H9 (cell line): Measurements from ENCODE around the gene ZNF792. TPM values are rescaled to one million over a fixed set of nuclear protein-coding genes. Genes with fewer than 3 reads are reported as not detected.

Source experiments
- DNase-seq: peaks from one replicate; pipeline ENCODE4 v3.0.0-alpha.2; 2017
- H2AFZ ChIP-seq: one replicate; pipeline ENCODE4 v1.6.1; 2013; ENCODE audit warnings: mild to moderate bottlenecking, low read length, control low read depth, moderate library complexity
- H2AK5ac ChIP-seq: 2 replicates; pipeline ENCODE4 v1.6.1; 2013; ENCODE audit warnings: low read length, control low read depth, mixed read lengths; ENCODE audit not compliant: insufficient read length
- H2BK120ac ChIP-seq: one replicate; pipeline ENCODE4 v1.6.1; 2013; ENCODE audit warnings: low read depth, mild to moderate bottlenecking, low read length, control low read depth, inconsistent platforms; ENCODE audit not compliant: poor library complexity, severe bottlenecking
- H2BK12ac ChIP-seq: 2 replicates; pipeline ENCODE4 v1.6.1; 2013; ENCODE audit warnings: low read length, control low read depth, mixed read lengths, low read depth; ENCODE audit not compliant: insufficient read length
- H2BK15ac ChIP-seq: 2 replicates; pipeline ENCODE4 v1.6.1; 2013; ENCODE audit warnings: low read depth, low read length, control low read depth
- H2BK20ac ChIP-seq: one replicate; pipeline ENCODE4 v1.6.1; 2013; ENCODE audit warnings: low read depth, mild to moderate bottlenecking, low read length, control low read depth, inconsistent platforms; ENCODE audit not compliant: poor library complexity, severe bottlenecking
- H2BK5ac ChIP-seq: 2 replicates; pipeline ENCODE4 v1.6.1; 2013; ENCODE audit warnings: low read length, control low read depth, mixed read lengths; ENCODE audit not compliant: insufficient read length
- H3K14ac ChIP-seq: 2 replicates; pipeline ENCODE4 v1.6.1; 2013; ENCODE audit warnings: low read length, control low read depth; ENCODE audit not compliant: insufficient read depth
- H3K18ac ChIP-seq: 2 replicates; pipeline ENCODE4 v1.6.1; 2013; ENCODE audit warnings: low read depth, mild to moderate bottlenecking, mixed read lengths, low read length, control low read depth; ENCODE audit not compliant: insufficient read length
- H3K23ac ChIP-seq: 2 replicates; pipeline ENCODE4 v1.6.1; 2013; ENCODE audit warnings: low read length, control low read depth, mixed read lengths, low read depth; ENCODE audit not compliant: insufficient read length
- H3K23me2 ChIP-seq: 2 replicates; pipeline ENCODE4 v1.6.1; 2013; ENCODE audit warnings: low read depth, mild to moderate bottlenecking, mixed read lengths, low read length, control low read depth; ENCODE audit not compliant: insufficient read length, poor library complexity, severe bottlenecking
- H3K27ac ChIP-seq: 2 replicates; pipeline ENCODE4 v1.5.1; 2013; ENCODE audit warnings: low read length, control low read depth, mixed read lengths, low read depth; ENCODE audit not compliant: insufficient read length
- H3K27me3 ChIP-seq: 2 replicates; pipeline ENCODE4 v1.6.1; 2013; ENCODE audit warnings: low read length, control low read depth, inconsistent platforms; ENCODE audit not compliant: insufficient read depth
- H3K4ac ChIP-seq: 2 replicates; pipeline ENCODE4 v1.6.1; 2013; ENCODE audit warnings: low read depth, mild to moderate bottlenecking, control low read depth, inconsistent platforms, low read length, moderate library complexity
- H3K4me1 ChIP-seq: 2 replicates; pipeline ENCODE4 v1.6.1; 2013; ENCODE audit warnings: low read length, control low read depth, inconsistent platforms; ENCODE audit not compliant: insufficient read depth
- H3K4me2 ChIP-seq: 2 replicates; pipeline ENCODE4 v1.6.1; 2013; ENCODE audit warnings: low read length, control low read depth, mixed read lengths; ENCODE audit not compliant: insufficient read length, insufficient read depth
- H3K56ac ChIP-seq: 2 replicates; pipeline ENCODE4 v1.6.1; 2013; ENCODE audit warnings: low read depth, mild to moderate bottlenecking, mixed read lengths, low read length, control low read depth; ENCODE audit not compliant: insufficient read length
- H3K79me1 ChIP-seq: 2 replicates; pipeline ENCODE4 v1.6.1; 2013; ENCODE audit warnings: low read depth, mild to moderate bottlenecking, moderate library complexity, low read length, control low read depth, inconsistent platforms; ENCODE audit not compliant: insufficient read depth, poor library complexity, severe bottlenecking
- H3K79me2 ChIP-seq: 2 replicates; pipeline ENCODE4 v1.6.1; 2013; ENCODE audit warnings: low read length, control low read depth, inconsistent platforms; ENCODE audit not compliant: insufficient read depth
- H3K9ac ChIP-seq: 2 replicates; pipeline ENCODE4 v1.6.1; 2013; ENCODE audit warnings: low read length, control low read depth, mixed read lengths; ENCODE audit not compliant: insufficient read length; ENCODE audit errors: extremely low read depth
- H3K9me3 ChIP-seq: one replicate; pipeline ENCODE4 v1.6.1; 2013; ENCODE audit warnings: low read depth, low read length, inconsistent platforms; ENCODE audit not compliant: control insufficient read depth
- H3T11ph ChIP-seq: one replicate; pipeline ENCODE4 v1.6.1; 2013; ENCODE audit warnings: mild to moderate bottlenecking, low read length, control low read depth, inconsistent platforms
- H4K20me1 ChIP-seq: one replicate; pipeline ENCODE4 v1.6.1; 2013; ENCODE audit not compliant: control insufficient read depth, insufficient read length, insufficient read depth
- H4K5ac ChIP-seq: 2 replicates; pipeline ENCODE4 v1.6.1; 2013; ENCODE audit warnings: low read depth, mild to moderate bottlenecking, mixed read lengths, low read length, control low read depth; ENCODE audit not compliant: insufficient read length
- H4K8ac ChIP-seq: replicated peaks from 2 replicates; pipeline ENCODE4 v1.6.1; 2013; ENCODE audit warnings: low read length, control low read depth, mixed read lengths, low read depth; ENCODE audit not compliant: insufficient read length
- H4K91ac ChIP-seq: 2 replicates; pipeline ENCODE4 v1.6.1; 2013; ENCODE audit warnings: low read depth, mild to moderate bottlenecking, moderate library complexity, mixed read lengths, low read length, control low read depth; ENCODE audit not compliant: insufficient read length
- H3K27ac Mint-ChIP-seq, 3 experiments: 2 replicates in 2 of 3; 3 replicates in 1 of 3; pipeline ENCODE4 v1.8.0; 2020 to 2021; ENCODE audit warnings: mixed read lengths in 3 of 3, mild to moderate bottlenecking in 1 of 3, moderate library complexity in 1 of 3
- H3K27me3 Mint-ChIP-seq: 2 replicates; pipeline ENCODE4 v1.8.0; 2021; ENCODE audit warnings: low read depth, mild to moderate bottlenecking, moderate library complexity, mixed read lengths
- H3K36me3 Mint-ChIP-seq, 3 experiments: 2 replicates in 2 of 3; 3 replicates in 1 of 3; pipeline ENCODE4 v1.8.0; 2020 to 2021; ENCODE audit warnings: low read depth in 3 of 3, mixed read lengths in 3 of 3; ENCODE audit not compliant: insufficient read depth in 1 of 3
- H3K4me1 Mint-ChIP-seq, 2 experiments: 2 replicates each; pipeline ENCODE4 v1.8.0; 2020; ENCODE audit warnings: mixed read lengths in 2 of 2
- H3K4me3 Mint-ChIP-seq, 2 experiments: 2 replicates in 1 of 2; 3 replicates in 1 of 2; pipeline ENCODE4 v1.8.0; 2020 to 2021; ENCODE audit warnings: mild to moderate bottlenecking in 2 of 2, mixed read lengths in 2 of 2, moderate library complexity in 1 of 2
- H3K9me3 Mint-ChIP-seq, 2 experiments: 2 replicates in 1 of 2; 3 replicates in 1 of 2; pipeline ENCODE4 v1.8.0; 2020; ENCODE audit warnings: mild to moderate bottlenecking in 2 of 2, mixed read lengths in 2 of 2, moderate library complexity in 1 of 2
- WGBS: extraction: QIAGEN DNeasy Blood & Tissue Kit; methylation state at CpG from one replicate; pipeline ENCODE4 v1.1.7; 2013; ENCODE audit warnings: missing lambda C conversion rate, low lambda C conversion rate, mixed read lengths; ENCODE audit not compliant: insufficient read length; ENCODE audit errors: extremely low coverage; 5-methylcytosine and 5-hydroxymethylcytosine counted together
- total RNA-seq: library from RNA; stranded (reverse); gene quantifications from 2 replicates; pipeline ENCODE4 v1.2.1, GENCODE V29; 2021
- TF ChIP-seq, protein P1 (sequence below): fragments of 200-600 bp; sonication (generic); conservative IDR thresholded peaks from 3 replicates; pipeline ENCODE4 v1.8.0; 2021; ENCODE audit warnings: antibody characterized with exemption, mild to moderate bottlenecking

The ZNF792 gene
- total RNA-seq, 1 experiment from 2014 or later, result 8.3 TPM

DNA sequence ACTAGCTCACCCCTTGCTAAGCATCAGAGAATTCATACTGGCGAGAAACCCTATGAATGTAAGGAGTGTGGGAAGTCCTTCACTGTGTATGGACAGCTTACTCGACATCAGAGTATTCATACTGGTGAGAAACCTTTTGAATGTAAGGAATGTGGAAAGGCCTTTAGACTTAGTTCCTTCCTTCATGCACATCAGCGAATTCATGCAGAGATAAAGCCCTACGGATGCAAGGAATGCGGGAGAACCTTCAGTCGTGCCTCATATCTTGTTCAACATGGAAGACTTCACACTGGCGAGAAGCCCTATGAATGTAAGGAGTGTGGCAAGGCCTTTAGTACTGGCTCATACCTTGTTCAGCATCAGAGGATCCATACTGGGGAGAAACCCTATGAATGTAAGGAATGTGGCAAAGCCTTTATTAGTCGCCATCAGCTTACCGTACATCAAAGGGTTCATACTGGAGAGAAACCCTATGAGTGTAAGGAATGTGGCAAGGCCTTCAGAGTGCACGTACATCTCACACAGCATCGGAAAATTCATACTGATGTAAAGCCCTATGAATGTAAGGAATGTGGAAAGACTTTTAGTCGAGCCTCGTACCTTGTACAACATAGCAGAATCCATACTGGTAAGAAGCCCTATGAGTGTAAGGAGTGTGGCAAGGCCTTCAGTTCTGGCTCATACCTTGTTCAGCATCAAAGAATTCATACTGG lies 20.0 kb downstream of the ZNF792 start:
- no peak overlapping the region for H2BK20ac ChIP-seq
- peaks cover 22% of the 10 kb centered on the region for H3K9me3 ChIP-seq
- Mint-ChIP-seq H3K4me3 (no peak overlapping the region), H3K4me1 (no peaks in the 10 kb centered on the region), H3K9me3 (peaks cover 47 to 68% of the 10 kb centered on the region in 2 experiments), H3K27me3 (no peaks in the 10 kb centered on the region), H3K27ac (no peak overlapping the region), H3K36me3 (peaks cover 49 to 56% (median 50%) of the 10 kb centered on the region in 3 experiments)
- DNase-seq, result no peak
- H2BK12ac ChIP-seq, result no peak overlapping the region
- no peaks in the 10 kb centered on the region for H3K79me2 ChIP-seq
- no peak overlapping the region for H4K8ac ChIP-seq
- H2BK5ac ChIP-seq, result no peak overlapping the region
- no peak overlapping the region for H2AFZ ChIP-seq
- H3K14ac ChIP-seq, result no peak overlapping the region
- H3K27ac ChIP-seq, result no peak overlapping the region
- no peaks in the 10 kb centered on the region for H4K20me1 ChIP-seq
- no peak overlapping the region for H3K4me2 ChIP-seq
- no peak overlapping the region for H3K9ac ChIP-seq
- H2AK5ac ChIP-seq, result no peak overlapping the region
- TF ChIP-seq, protein P1, sequence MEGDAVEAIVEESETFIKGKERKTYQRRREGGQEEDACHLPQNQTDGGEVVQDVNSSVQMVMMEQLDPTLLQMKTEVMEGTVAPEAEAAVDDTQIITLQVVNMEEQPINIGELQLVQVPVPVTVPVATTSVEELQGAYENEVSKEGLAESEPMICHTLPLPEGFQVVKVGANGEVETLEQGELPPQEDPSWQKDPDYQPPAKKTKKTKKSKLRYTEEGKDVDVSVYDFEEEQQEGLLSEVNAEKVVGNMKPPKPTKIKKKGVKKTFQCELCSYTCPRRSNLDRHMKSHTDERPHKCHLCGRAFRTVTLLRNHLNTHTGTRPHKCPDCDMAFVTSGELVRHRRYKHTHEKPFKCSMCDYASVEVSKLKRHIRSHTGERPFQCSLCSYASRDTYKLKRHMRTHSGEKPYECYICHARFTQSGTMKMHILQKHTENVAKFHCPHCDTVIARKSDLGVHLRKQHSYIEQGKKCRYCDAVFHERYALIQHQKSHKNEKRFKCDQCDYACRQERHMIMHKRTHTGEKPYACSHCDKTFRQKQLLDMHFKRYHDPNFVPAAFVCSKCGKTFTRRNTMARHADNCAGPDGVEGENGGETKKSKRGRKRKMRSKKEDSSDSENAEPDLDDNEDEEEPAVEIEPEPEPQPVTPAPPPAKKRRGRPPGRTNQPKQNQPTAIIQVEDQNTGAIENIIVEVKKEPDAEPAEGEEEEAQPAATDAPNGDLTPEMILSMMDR, result no peak
- no peak overlapping the region for H3K23ac ChIP-seq
- H2BK120ac ChIP-seq, result no peak overlapping the region
- no peak overlapping the region for H3T11ph ChIP-seq
- H3K23me2 ChIP-seq, result no peaks in the 10 kb centered on the region
- H3K79me1 ChIP-seq, result no peaks in the 10 kb centered on the region
- H2BK15ac ChIP-seq, result no peak overlapping the region
- H3K18ac ChIP-seq, result no peak overlapping the region
- H3K56ac ChIP-seq, result no peak overlapping the region
- H3K27me3 ChIP-seq, result no peaks in the 10 kb centered on the region
- no peak overlapping the region for H3K4ac ChIP-seq
- no CpG with 5 or more reads among the region's 13 CpGs for WGBS
- no peak overlapping the region for H4K5ac ChIP-seq
- H4K91ac ChIP-seq, result no peak overlapping the region
- H3K4me1 ChIP-seq, result no peaks in the 10 kb centered on the region
